Liver (tissue), 9 donors: ENCODE results near the gene GDI1. TPM values are rescaled to one million over a fixed set of nuclear protein-coding genes. Genes with fewer than 3 reads are reported as not detected.

Experiments
- DNase-seq: peaks from one replicate; pipeline ENCODE4 v3.0.0-alpha.2; 2017; ENCODE audit warnings: low spot score
- H3K27ac ChIP-seq, 2 donors: one replicate each; pipeline ENCODE4 v1.7.0; 2013; ENCODE audit warnings: inconsistent platforms in 2 of 2, low read length in 2 of 2, control low read depth in 1 of 2, low read depth in 1 of 2, mild to moderate bottlenecking in 1 of 2
- H3K27me3 ChIP-seq, 4 donors: one replicate each; pipeline versions ENCODE4 v1.6.1 to v1.7.0; 2013; ENCODE audit warnings: low read length in 3 of 4, inconsistent platforms in 1 of 4, mild to moderate bottlenecking in 1 of 4, moderate library complexity in 1 of 4; ENCODE audit not compliant: control insufficient read depth in 4 of 4, insufficient read depth in 4 of 4
- H3K36me3 ChIP-seq, 4 donors: one replicate each; pipeline versions ENCODE4 v1.6.1 to v1.7.0; 2013; ENCODE audit warnings: low read length in 3 of 4, mild to moderate bottlenecking in 3 of 4, low read depth in 1 of 4, moderate library complexity in 1 of 4; ENCODE audit not compliant: control insufficient read depth in 4 of 4, insufficient read depth in 3 of 4
- H3K4me1 ChIP-seq, 4 donors: one replicate each; pipeline versions ENCODE4 v1.6.1 to v1.7.0; 2013; ENCODE audit warnings: low read length in 3 of 4, mild to moderate bottlenecking in 3 of 4, moderate library complexity in 1 of 4; ENCODE audit not compliant: control insufficient read depth in 4 of 4, insufficient read depth in 4 of 4
- H3K4me3 ChIP-seq, 3 donors: one replicate each; pipeline versions ENCODE4 v1.6.1 to v1.7.0; 2013; ENCODE audit warnings: low read length in 3 of 3, control low read depth in 1 of 3, low read depth in 1 of 3, mild to moderate bottlenecking in 1 of 3
- H3K9ac ChIP-seq, 2 donors: one replicate each; pipeline ENCODE4 v1.7.0; 2013; ENCODE audit warnings: low read length in 2 of 2, mild to moderate bottlenecking in 2 of 2, moderate library complexity in 2 of 2, control low read depth in 1 of 2, low read depth in 1 of 2
- H3K9me3 ChIP-seq, 4 donors: one replicate each; pipeline versions ENCODE4 v1.6.1 to v1.7.0; 2013; ENCODE audit warnings: low read length in 3 of 4; ENCODE audit not compliant: control insufficient read depth in 4 of 4
- ATF3 ChIP-seq: IDR thresholded peaks from 2 replicates; pipeline ENCODE4 v1.6.1; 2016; ENCODE audit warnings: antibody characterized with exemption
- CTCF ChIP-seq: fragments of 150-350 bp; IDR thresholded peaks from 2 replicates; pipeline ENCODE4 v1.5.1; 2017; ENCODE audit warnings: improper control_type of control experiment, low read depth, low read length; ENCODE audit not compliant: missing input control
- EGR1 ChIP-seq, 2 donors: IDR thresholded peaks; 2 replicates each; pipeline ENCODE4 v1.6.1; 2016 to 2018; ENCODE audit warnings: antibody characterized with exemption in 2 of 2, low read depth in 2 of 2
- FOXA1 ChIP-seq: IDR thresholded peaks from 2 replicates; pipeline ENCODE4 v1.6.1; 2016; ENCODE audit warnings: antibody characterized with exemption
- FOXA2 ChIP-seq: IDR thresholded peaks from 2 replicates; pipeline ENCODE4 v1.6.1; 2016; ENCODE audit warnings: antibody characterized with exemption
- GABPA ChIP-seq, 2 donors: IDR thresholded peaks in 1 of 2; conservative IDR thresholded peaks in 1 of 2; 2 replicates each; pipeline ENCODE4 v1.6.1; 2016; ENCODE audit warnings: antibody characterized with exemption in 2 of 2, mild to moderate bottlenecking in 1 of 2, moderate library complexity in 1 of 2
- HNF4A ChIP-seq, 2 donors: conservative IDR thresholded peaks; 2 replicates each; pipeline ENCODE4 v1.6.1; 2016; ENCODE audit warnings: antibody characterized with exemption in 2 of 2, mild to moderate bottlenecking in 2 of 2
- HNF4G ChIP-seq: IDR thresholded peaks from 2 replicates; pipeline ENCODE4 v1.6.1; 2016; ENCODE audit warnings: antibody characterized with exemption
- JUND ChIP-seq, 2 donors: IDR thresholded peaks; 2 replicates each; pipeline ENCODE4 v1.6.1; 2016; ENCODE audit warnings: antibody characterized with exemption in 2 of 2
- NR2F2 ChIP-seq: IDR thresholded peaks from 2 replicates; pipeline ENCODE4 v1.6.1; 2016; ENCODE audit warnings: antibody characterized with exemption
- RAD21 ChIP-seq, 2 donors: IDR thresholded peaks; 2 replicates each; pipeline ENCODE4 v1.6.1; 2016; ENCODE audit warnings: antibody characterized with exemption in 2 of 2, mild to moderate bottlenecking in 2 of 2
- RXRA ChIP-seq, 2 donors: IDR thresholded peaks; 2 replicates each; pipeline ENCODE4 v1.6.1; 2017 to 2018; ENCODE audit warnings: antibody characterized with exemption in 2 of 2, mild to moderate bottlenecking in 1 of 2
- SP1 ChIP-seq: IDR thresholded peaks from 2 replicates; pipeline ENCODE4 v1.6.1; 2018; ENCODE audit warnings: antibody characterized with exemption, mild to moderate bottlenecking
- TAF1 ChIP-seq: conservative IDR thresholded peaks from 2 replicates; pipeline ENCODE4 v1.6.1; 2016; ENCODE audit warnings: antibody characterized with exemption, mild to moderate bottlenecking
- YY1 ChIP-seq: IDR thresholded peaks from 2 replicates; pipeline ENCODE4 v1.6.1; 2016; ENCODE audit warnings: antibody characterized with exemption, mild to moderate bottlenecking
- ZBTB33 ChIP-seq: IDR thresholded peaks from 2 replicates; pipeline ENCODE4 v1.6.1; 2016; ENCODE audit warnings: antibody characterized with exemption
- WGBS: extraction: QIAGEN DNeasy Blood & Tissue Kit; methylation state at CpG from one replicate; pipeline ENCODE4 v1.1.7; 2013; 5-methylcytosine and 5-hydroxymethylcytosine counted together
- polyA plus RNA-seq, 2 donors: library from polyadenylated mRNA; stranded (reverse) in 1 of 2; unstranded in 1 of 2; fragments of 200-250 nt in 1 of 2; fragments of >200 nt in 1 of 2; fragmentation: Nextera tagmentation in 1 of 2; extraction: Ambion mirVana in 1 of 2; gene quantifications; one replicate each; pipeline versions ENCODE4 v1.2.1 to v1.2.3, GENCODE V29; 2013 to 2015
- total RNA-seq, 2 donors: library from RNA; depleted of rRNA; stranded (reverse); fragments of >200 nt; gene quantifications; one replicate each; pipeline ENCODE4 v1.2.3, GENCODE V29; 2014
- TF ChIP-seq, protein P1 (sequence below): IDR thresholded peaks from 2 replicates; pipeline ENCODE4 v1.6.1; 2016; ENCODE audit warnings: antibody characterized with exemption
- TF ChIP-seq, protein P2 (sequence below): IDR thresholded peaks from 2 replicates; pipeline ENCODE4 v1.6.1; 2016; ENCODE audit warnings: antibody characterized with exemption, mild to moderate bottlenecking
- donor health status: healthy.
- donor health status: healthy.
- donor health status: healthy.
- donor health status: healthy.
- donor health status: healthy.

GDI1 gene
- total and polyA plus RNA-seq, 4 donors, result 12.8 to 35.6 (median 20.5) TPM

- TF ChIP-seq CTCF, result no peak
Observed at GRCh38 chrX:154408659-154409221, 28.2 kb upstream of the GDI1 start (continued).

DNA sequence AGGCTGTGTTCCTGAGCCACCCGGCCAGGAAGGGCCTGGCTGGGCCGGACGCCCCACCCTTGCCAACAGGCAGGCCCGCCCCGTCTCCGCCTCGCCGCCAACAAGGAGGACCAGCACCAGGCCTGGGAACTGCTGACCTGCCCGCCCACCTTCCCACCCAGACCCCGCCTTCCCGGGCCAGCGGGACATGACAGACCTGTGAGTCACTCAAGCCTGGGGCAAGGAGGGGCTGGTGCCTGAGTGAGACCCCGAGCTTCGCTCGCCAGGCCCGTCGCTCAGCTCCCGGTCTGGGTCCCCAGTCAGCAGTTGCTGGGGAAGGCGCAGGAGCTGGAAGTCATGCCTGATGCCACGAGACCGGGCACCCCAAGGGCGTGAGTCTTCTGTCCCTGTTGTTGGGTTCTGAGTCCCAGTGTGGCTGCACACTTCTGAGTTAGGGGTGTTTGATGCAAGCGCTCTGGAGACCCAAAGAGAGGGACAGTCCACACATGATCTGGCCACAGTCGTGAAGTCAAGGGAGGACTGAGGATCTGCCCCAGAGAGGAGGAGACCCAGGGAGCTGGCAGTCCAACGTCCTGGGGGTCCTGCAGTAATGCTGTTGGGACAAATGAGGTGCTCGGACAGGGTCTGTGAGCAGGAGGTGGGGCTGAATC lies 27.6 kb upstream of the GDI1 start, which contains the start of gene DNASE1L1:
Gene DNASE1L1, minus strand, starts transcription at position 33 of the 650 bp plus-strand sequence. CDS start 3,686 bp downstream, outside the sequence.
- H3K4me1 ChIP-seq, result peaks cover 2 to 11% (median 7%) of the 10 kb centered on the region in 4 donors
- peak within 1 kb of the TSS in 1 of 3 donors; percentile 23 for H3K4me3 ChIP-seq
- DNase-seq, result peak; percentile 75
- H3K9me3 ChIP-seq, result no peaks in the 10 kb centered on the region
- no peak for TF ChIP-seq NR2F2
- no peak for TF ChIP-seq RAD21 (IDR thresholded peaks at IDR 0.05)
- TF ChIP-seq HNF4G, result no peak
- no peak for TF ChIP-seq EGR1 (IDR thresholded peaks at IDR 0.05; ENCODE audit: low read depth in 2 of 2)
- no peak for TF ChIP-seq JUND (IDR thresholded peaks at IDR 0.05)
- TF ChIP-seq TAF1, result no peak
- no peak for TF ChIP-seq YY1
- TF ChIP-seq, protein P1, sequence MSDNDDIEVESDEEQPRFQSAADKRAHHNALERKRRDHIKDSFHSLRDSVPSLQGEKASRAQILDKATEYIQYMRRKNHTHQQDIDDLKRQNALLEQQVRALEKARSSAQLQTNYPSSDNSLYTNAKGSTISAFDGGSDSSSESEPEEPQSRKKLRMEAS, result no peak
- TF ChIP-seq RXRA (IDR thresholded peaks at IDR 0.05), result no peak
- TF ChIP-seq ATF3, result no peak
- TF ChIP-seq, protein P2, sequence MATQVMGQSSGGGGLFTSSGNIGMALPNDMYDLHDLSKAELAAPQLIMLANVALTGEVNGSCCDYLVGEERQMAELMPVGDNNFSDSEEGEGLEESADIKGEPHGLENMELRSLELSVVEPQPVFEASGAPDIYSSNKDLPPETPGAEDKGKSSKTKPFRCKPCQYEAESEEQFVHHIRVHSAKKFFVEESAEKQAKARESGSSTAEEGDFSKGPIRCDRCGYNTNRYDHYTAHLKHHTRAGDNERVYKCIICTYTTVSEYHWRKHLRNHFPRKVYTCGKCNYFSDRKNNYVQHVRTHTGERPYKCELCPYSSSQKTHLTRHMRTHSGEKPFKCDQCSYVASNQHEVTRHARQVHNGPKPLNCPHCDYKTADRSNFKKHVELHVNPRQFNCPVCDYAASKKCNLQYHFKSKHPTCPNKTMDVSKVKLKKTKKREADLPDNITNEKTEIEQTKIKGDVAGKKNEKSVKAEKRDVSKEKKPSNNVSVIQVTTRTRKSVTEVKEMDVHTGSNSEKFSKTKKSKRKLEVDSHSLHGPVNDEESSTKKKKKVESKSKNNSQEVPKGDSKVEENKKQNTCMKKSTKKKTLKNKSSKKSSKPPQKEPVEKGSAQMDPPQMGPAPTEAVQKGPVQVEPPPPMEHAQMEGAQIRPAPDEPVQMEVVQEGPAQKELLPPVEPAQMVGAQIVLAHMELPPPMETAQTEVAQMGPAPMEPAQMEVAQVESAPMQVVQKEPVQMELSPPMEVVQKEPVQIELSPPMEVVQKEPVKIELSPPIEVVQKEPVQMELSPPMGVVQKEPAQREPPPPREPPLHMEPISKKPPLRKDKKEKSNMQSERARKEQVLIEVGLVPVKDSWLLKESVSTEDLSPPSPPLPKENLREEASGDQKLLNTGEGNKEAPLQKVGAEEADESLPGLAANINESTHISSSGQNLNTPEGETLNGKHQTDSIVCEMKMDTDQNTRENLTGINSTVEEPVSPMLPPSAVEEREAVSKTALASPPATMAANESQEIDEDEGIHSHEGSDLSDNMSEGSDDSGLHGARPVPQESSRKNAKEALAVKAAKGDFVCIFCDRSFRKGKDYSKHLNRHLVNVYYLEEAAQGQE, result no peak
- TF ChIP-seq FOXA2, result no peak
- no peak for TF ChIP-seq FOXA1
- TF ChIP-seq HNF4A (conservative IDR thresholded peaks at IDR 0.05), result no peak
- TF ChIP-seq CTCF, result no peak
- no peak for TF ChIP-seq GABPA (IDR thresholded peaks at IDR 0.05 in 1 of 2, conservative IDR thresholded peaks at IDR 0.05 in 1 of 2)
- no peak for TF ChIP-seq SP1
- TF ChIP-seq ZBTB33, result no peak
- peak within 1 kb of the TSS; percentile 48 to 59 for H3K27ac ChIP-seq
- no peaks in the 10 kb centered on the region for H3K27me3 ChIP-seq
- WGBS, result 65% methylated on average over 26 of the region's 26 CpGs
- no peak within 1 kb of the TSS for H3K9ac ChIP-seq
- H3K36me3 ChIP-seq, result peaks cover 0 to 2% (median 0%) of the 10 kb centered on the region in 4 donors
